Right lobe of liver (tissue), 4 donors: ENCODE results near the gene SETDB1.
"Not testable (repeated sequence)": the region's sequence is repeated elsewhere in the genome, so short reads cannot be mapped to it uniquely, and the experiment has no call there.

ENCODE experiments used
- CTCF ChIP-seq, 4 donors: fragments of 200-600 bp in 3 of 4; fragments of 450-650 bp in 1 of 4; IDR thresholded peaks; one replicate each; pipeline versions ENCODE4 v1.5.1 to v1.8.0; 2016 to 2022; ENCODE audit warnings: antibody characterized with exemption in 4 of 4, mild to moderate bottlenecking in 2 of 4
- POLR2A ChIP-seq: fragments of 450-650 bp; IDR thresholded peaks from one replicate; pipeline ENCODE4 v1.6.1; 2017; ENCODE audit warnings: antibody characterized with exemption, mild to moderate bottlenecking
- donor health status: DM: no; HTN: no; CAD: no.
- donor health status: DM: no; HTN: no; CAD: no.
- donor health status: DM: no; HTN: yes; CAD: no.

GRCh38 chr1:150899795-150900194, 26.4 kb upstream of the SETDB1 start:
- TF ChIP-seq POLR2A; CTCF (IDR thresholded peaks at IDR 0.05): not testable (repeated sequence)
